Measurements from ENCODE around the gene PIGC.

Gene PIGC

DNA sequence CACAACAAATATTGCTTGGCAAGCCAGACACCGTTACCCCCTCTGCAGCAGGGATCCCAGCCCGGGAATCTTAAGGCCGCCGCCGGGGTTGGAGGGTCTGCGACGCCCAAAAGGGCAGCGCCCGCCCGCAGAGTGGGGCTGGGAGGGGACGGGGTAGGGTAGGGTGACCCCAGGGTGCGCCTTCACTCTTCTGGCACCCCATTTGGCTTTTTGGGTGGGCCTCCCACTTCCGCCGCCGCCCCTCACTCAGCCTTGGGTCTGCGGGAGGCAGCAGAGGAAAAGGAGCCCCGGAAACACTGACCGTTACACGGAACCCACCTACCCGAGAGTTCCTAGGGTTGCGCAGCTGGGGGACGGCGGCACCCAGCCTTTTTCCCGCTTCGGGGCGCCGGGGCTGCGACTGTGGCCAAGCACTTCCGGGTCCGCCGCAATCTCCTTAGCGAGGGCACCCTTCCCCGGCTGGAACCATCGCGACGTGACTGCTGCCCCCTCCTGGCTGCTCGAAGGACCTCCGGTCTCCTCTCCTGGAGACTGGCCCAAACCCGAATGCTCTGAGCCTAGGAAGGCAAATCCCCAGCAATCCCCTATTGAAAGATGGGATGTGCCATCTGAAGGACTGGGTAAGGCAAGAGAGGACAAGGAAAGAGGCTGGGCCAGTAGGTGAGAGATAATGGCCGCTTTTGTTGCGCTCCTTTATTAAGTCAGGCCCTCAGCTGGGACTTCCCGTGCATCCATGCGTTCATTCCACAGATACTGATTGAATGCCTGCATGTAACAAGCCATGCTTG is at the start of gene PIGC:
PIGC (minus strand) TSS at position 404 of the 788 bp plus-strand sequence. CDS start 1,447 bp downstream, outside the sequence.
- peak; percentile 82 for DNase-seq

DNA sequence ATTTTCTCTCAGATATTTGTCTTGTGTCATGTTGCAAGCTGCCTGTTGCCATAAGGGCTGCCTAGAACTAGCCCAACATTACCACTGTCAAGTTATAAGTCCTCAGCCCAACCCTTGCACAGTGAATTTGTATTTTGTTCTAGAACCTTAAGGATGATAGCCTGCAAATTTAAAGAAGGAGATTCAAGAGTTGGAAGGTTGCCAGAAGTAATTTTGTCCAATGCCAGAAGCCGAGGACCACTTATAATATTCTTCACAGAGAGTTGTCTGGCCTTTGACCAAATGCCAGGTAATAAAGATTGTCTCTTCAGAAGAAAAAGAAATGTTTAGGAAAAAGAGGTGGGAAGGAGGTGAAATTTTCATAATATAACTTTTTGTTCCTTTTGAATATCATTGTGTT is 48.6 kb upstream of the PIGC start:
- DNase-seq = no peak

DNA sequence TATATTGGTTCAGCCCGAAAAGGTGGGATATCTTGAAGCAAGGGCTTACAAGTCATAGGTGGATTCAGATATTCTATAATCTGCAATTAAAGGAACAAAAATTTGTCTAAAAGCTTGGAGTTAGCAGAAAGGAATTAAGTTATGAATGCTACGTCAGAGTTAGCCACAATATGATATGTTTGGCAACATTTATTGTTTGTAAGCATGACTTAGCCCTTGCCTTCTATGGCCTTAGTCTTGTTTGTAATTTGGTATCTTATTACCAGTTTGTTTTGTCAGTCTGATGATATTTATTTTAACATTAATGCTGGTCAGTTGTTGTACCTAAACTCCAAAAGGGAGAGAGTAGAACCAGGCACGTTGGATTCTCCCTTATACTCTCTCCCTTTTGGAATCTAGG is 46.0 kb upstream of the PIGC start:
- DNase-seq = no peak

DNA sequence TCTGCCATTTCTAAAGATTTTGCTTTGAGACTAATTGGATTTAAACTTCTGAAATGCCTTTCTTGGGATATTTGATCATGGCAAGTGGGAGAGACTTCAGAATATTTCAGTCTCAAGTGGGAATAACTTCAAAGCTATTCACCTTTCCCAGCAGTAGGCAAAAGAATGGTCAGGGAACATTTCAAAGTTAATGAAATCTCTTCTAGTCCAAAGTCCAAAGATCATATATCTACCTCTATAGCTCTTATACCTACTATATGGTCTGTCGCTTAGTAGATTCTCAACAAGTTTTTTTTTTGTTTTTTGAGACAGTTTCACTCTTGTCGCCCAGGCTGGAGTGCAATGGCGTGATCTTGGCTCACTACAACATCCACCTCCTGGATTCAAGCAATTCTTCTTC is 44.5 kb upstream of the PIGC start:
- DNase-seq = no peak

DNA sequence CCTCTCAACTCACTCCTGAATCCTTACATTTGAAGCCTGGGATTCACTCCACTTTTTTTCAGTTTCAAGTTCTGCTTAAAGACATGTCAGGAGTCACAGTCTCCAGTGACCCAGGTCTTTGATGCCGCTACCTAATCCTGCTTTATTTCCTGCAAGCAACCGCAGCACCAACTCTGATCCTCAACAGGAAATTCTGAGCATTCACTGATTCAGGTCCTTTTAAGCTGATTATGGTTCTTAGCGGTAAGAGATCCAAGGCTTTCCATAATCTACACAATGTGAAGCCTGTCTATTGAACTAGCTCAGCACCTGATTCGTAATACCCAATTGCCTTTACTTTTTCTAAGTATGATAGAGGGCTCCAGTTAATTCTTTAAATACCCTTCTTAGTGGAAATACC is 43.7 kb upstream of the PIGC start:
- DNase-seq = no peak

DNA sequence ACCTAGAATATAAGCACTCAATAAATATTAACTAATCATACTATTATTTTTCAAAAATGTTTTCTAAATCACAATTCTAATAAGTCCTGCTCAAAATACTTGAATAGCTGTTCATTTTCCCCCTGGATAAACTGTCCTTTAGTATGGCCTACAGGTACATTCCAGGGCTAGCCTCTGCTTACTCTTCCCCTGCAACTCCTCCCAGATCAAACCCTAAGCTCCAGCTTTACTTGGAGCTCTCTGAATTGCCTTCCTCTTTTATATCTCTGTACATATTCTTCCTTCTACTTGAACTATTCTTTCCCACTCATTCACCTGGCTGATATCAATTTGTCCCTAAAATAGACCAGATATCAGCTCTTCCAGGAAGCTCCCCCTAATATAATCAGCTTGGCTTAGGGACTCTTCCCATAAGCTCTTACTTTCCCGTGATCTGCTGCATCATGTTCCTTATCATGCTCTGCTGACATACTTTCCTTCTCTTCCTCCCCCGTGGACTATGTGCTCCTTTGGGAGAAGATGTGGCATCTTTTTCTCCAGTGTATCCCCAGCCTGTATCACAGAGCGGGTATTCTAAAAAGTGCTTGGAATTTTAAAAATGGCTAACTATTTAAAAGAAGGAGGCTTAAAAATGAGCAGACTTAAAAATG is 43.1 kb upstream of the PIGC start:
- no peak for DNase-seq

DNA sequence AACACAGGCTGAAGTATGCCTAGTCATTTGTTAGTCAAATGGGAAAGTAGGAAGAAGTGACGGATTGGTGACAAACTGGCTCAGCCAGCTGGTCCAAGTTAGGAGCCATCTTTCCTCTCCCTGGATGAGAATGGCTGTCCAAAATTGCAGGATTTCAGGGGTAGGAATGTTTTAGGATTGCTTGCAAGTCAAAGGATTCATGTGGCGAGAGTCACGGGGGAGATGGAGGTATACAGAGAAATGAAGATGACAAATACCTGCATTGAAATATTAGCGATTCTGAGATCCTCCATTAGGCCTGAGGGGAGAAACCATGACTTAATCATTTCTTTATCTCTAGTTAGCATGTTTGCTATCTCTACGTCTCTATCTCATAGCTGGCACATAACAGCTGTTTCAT is 41.8 kb upstream of the PIGC start:
- no peak for DNase-seq

DNA sequence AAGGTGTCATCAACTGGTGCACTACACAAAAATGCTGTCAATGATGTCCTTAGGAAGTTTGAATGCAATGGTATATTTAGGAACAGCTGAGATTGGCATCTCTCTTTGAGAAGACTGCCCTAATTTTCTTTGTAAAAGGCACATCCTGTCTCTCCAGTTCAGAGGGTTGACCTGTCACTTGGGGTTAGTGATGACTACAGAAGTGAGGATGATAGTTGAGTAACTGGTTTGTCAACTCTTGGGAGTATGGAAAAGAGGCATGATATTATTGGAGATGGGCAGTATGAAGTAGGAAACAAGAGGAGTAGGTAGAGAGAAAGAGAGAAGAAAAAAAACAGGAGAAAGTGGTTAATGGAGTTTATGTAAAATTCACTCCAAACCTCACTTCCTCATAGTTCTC is 40.4 kb upstream of the PIGC start:
- DNase-seq = peak; percentile 52

DNA sequence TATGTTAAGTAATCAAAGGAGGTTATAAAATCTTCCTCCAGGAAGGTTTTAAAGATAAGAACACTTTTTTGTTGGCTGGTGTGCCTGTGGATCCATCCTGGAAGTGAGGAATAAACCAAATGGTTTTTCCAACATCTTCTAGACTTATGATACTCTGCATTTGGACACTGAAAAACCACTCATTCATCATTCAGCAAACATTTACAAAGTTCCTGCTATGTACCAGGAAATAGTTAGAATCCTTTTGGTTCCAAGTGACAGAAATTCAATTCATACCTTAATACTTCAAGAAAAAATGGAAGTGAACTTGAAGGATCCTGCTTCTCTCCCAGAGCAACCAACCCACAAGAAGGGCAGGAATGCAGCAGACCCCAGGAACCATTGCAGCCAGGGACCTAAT is 39.6 kb upstream of the PIGC start:
- no peak for DNase-seq

DNA sequence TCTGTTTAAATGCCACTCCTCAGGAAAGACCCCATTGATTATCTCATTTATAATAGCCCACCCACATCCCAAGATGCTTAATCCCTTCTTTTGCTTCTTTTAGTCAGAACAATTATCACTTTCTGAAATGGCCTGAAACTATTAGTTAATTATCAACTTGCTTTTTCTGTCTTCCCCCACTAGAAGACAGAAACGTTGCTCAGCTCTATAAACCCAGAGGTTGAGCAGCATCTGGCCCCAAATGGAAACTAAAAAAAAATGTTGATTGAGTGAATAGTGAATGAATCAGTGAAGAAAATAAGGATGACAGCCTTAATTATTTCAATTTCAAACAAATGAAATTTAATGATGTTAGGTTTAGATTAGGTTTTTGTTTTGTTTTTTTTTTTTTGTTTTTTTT is 38.2 kb upstream of the PIGC start:
- DNase-seq = no peak

DNA sequence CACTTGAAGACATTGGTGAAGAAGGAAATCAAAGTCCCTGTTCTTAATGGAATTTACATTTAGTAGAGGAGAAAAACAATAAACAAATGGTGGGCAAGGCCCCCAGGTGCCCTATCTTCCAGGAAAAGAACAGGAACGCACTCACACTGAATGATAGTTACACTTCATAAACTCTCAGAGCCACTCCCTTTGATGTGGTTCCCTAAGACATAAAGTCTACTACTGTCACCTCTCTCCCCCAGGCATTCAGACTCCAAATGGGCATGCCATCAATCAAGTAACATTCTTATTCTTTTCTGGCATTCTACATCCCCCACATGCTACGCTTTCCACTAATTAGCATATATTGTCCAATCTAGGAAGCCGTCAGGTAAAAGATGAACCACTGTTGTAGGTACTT is 36.6 kb upstream of the PIGC start:
- no peak for DNase-seq

DNA sequence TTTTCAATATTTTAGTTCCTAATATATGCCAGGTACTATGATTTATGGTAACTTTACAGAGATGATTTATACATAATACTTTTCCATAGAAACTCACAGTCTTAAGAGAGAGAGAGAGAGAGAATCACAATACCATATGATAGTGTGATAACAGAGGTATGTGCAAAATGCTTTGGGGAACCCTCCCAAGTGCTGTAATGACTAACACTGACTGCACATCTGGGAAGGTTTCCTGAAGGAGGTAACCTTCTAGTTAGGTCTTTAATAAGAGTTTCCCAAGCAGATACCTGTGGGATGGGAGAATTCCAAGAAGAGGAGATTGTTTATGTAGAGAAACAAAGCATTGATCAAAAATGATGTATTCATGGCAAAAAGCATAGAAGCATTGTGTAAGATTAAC is 34.6 kb upstream of the PIGC start:
- no peak for DNase-seq

DNA sequence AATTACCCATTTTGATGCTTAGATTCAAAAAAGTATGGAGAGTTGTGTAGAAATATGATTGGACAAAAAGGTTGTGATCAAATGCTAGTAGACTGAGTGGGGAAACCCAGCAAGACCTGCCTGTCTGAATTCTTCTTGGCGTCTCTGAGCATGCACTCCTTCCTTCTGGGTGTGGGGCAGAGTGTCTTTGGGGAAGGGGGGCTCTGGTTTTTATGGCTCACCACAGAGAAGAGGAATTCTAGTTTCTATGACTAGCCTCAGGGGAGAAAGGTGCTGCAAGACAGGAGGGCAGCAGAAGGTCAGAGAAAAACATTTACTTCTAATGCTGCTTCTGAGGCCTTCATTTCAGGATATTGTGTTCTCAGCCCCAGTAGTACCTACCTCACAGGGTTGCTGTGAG is 33.9 kb upstream of the PIGC start:
- no peak for DNase-seq

DNA sequence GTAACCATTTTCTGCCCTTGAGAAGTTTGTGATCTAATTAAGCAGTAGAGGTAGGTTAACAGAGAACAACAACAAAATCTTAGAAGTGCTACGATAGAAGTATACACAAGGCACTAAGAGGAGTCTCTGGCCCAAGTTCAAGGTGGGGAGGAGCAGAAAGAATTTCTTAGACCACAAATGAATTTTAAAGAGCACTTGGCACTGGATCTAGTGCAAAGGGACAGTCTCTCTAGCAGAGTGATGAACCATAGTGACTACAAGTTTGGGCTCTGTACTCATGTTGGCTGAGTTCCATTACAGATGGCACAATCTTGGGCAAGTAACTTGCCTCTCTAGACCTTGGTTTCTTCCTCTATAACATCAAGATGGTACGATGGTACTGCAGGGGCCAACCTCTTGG is 33.3 kb upstream of the PIGC start:
- DNase-seq = no peak

DNA sequence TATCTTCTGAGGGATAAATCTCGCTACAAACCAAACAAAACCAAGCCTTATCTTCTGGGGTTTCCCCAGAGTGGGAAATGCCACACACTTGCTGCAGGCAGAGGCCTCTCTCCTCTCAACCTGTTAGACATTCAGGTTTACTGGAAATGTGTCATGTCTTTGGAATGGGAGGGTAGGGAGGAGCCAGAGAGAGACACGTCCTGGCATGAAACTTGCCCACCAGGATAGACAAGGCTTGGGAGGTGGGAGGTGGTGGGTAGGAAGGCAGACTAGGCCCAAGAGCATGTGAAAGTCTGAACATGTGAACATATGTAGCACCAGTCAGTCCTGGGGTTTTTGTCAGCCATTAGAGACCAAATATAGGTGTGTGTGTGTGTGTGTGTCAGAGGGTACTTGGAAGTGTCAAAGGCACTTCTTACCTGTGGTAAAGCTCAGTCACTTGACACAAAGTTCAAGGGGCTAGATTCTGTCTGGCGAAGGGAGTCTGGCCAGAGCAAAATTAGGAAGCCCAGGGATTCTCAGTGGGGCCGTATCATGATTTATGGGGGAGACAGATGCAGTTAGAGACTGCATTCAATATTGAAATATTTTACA is 32.4 kb upstream of the PIGC start:
- no peak for DNase-seq

DNA sequence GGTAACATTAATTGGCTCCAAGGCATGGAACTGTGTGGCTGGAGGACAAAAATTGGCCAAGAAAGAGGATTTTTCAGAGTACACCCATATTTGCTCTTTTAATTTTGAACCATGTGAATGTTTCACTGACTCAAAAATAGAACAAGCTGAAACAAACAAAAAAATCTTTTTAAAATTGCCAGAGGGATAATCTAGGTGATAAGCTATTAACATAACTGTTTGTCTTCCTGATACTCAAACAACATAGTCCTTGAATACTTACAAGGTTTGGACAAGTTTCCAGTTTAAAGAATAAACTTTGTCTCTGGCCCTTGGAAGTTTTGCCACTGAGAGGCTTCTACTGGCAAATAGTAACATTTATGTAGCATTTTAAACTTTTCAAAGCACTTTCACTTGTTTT is 30.0 kb upstream of the PIGC start:
- DNase-seq = no peak

DNA sequence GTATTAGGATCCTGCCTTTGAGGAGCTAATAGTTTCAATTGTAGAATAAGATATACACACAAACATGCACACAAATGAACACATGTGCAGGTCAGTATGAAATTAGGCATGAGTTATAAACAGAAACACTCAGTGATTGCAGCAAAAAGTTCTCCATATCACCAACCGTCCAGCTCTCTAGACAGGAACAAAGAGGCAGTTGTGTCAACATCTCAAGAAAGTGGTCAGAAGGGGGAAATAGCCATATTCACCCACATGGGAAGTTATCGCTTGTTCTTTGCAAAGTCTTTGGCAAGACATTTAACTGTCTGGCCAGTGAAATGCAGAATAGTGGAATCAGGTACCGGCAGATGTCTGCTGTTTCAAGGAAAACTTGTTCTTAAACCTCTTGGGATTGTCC is 29.4 kb upstream of the PIGC start:
- DNase-seq = no peak

DNA sequence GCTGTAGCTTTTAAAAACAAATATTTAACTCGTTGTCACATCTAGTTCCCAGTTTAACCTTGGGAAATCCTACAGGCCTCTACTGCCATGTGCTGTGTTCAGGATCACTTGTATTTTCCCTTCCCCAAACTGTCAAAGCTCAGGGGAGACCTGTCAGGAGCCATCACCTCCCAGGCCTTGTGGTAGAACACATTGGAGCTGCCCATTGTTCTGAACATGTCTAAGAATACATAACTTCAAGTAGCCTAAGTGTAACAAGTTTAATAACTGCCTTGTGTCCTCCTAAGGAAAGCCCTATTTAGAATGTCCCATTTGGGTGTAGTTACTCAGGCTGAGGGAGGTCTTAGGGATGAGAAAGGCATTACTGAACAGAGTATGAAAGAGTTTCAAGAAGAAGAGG is 28.6 kb upstream of the PIGC start:
- DNase-seq = no peak

DNA sequence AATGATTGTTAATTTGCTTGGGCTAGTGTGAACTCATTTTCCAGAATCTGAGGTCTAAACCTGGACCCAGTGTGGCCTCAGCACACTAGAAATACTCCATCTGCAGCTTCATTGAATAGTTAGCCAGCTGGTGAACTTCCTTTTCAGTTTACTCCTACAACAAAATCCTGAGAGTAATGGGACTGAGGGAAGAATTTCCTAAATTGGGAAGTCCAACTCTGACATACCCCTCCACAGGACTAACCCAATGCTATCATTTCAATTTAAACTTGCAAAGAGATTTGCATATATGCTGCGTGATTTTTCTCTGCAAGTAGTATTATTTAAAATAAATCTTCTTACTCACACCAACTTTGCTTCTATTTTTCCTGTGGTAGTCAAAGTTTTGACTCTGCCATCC is 27.8 kb upstream of the PIGC start:
- DNase-seq = no peak

DNA sequence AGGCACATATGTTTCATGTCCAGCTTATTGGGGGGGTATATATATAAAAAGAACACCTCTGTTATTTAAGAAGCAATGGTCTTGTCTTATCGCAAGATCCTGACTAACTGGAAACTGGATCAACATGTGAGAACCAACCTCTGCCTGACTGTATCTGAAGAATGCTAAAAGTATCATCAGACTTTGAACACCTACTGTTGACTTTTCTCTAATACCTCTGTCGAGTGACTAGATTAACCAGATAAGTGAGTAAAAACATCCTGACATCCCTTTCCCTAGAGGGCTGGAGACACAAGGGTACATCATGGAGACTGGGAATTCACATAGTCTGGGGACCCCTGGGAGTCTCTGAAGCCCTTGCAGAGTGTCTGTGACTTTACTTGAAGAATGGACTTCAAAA is 26.3 kb upstream of the PIGC start:
- no peak for DNase-seq

DNA sequence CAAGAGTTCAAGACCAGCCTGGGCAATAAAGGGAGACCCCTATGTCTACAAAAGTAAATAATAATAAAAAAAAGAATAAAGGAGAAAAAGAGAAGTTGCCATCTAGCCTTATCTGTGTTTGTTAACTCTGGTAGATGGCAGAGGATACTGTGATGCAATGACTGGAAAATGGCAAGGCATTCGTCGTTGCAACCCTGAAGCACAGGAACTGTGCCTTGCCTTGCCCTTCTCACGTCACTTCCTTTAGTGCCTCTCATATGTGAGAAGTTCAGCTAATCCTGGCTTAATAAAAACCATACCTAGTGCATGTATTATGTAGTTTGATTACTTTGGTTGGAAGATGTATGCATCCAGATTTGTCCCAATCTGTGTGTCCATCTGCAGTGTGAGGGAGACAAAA is 25.8 kb upstream of the PIGC start:
- no peak for DNase-seq

DNA sequence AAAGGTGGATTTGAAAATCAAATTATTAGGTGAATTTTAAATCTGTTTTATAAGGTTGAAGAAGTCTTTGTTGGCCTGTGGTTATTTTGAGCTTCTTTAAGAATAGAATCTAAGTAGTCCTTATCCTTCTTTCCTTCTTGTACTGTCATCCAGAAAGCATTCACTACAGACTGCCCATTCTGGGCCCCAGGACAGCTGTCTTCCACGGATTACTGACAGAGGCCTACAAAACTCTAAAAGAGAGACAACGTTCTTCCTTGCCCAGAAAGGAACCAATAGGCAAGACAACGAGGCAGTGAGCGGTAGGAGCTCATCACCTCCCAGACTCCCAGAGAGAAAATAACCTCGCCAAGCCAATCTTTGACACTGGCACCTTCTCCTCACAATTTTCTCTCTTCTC is 24.4 kb upstream of the PIGC start:
- DNase-seq = no peak

DNA sequence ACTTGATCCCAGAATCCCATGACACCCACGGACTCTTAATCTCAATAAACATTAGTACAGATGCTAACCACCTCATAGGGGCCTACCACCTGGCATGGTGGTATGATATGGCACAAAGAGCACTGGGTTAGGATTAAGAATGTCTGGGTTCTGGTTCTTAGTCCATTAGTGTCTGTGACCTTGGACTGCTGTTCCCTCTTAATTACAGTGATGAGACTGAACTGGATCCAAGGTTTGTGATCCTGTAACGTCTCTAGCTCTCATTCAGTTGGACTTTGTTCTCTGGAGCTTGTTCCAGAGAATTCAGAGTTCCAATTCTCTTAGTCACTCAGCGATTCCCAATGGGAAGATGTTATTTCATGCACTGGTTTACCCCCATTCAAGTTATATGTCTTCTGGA is 23.6 kb upstream of the PIGC start:
- no peak for DNase-seq

DNA sequence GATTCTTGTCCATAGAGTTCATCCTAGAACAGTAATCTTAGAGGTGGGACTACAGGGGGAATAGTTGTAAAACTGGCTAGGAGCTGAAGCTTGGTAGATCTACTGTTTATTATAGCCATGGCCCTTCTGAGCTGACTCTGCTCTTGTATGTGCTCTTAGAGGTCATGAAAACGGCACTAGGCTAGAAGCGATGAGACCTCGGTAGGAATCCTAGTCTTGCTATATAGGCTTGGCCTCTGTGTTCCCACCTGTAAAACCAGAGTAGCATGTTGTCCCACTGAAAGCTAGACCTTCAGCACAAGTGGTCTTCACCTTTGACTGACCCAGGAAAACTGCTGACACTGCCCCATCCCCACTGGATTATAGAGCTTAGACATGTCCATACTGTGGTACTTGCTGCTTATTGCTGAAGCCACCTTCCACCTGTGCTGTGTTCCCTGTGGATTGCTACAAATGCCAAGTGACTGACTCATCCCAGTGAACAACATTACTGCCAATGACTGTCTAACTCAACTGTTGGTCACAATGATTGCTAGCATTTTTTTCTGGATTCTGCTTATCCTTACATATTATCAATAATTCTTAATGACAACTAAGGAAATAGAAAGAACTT is 23.0 kb upstream of the PIGC start:
- DNase-seq = no peak
